Astrocyte of the cerebellum (primary cell): Measurements from ENCODE around the gene CAMK4.

Experiments
- DNase-seq: peaks from one replicate; pipeline ENCODE4 v3.0.0-alpha.2; 2011; ENCODE audit warnings: low read depth
- H3K4me3 ChIP-seq: 2 replicates; pipeline ENCODE4 v1.5.1; 2011; ENCODE audit warnings: mild to moderate bottlenecking, low read depth, low read length, moderate library complexity
- CTCF ChIP-seq: IDR thresholded peaks from 2 replicates; pipeline ENCODE4 v1.5.1; 2012; ENCODE audit warnings: low read length, low read depth, moderate library complexity, mild to moderate bottlenecking; ENCODE audit errors: missing control alignments
- in situ Hi-C: cut with HindIII; loops from 2 replicates; pipeline ENCODE4 v1.10.0; 2017; ENCODE audit warnings: low sequenced_read_pairs

The CAMK4 gene

GRCh38 chr5:111309384-111309783 is 85.2 kb downstream of the CAMK4 start:
- no peak for DNase-seq
- no peak for TF ChIP-seq CTCF
- in situ Hi-C loops: no loop called here
- H3K4me3 ChIP-seq: no peak overlapping the region

GRCh38 chr5:111310711-111311620 is 86.8 kb downstream of the CAMK4 start:
- no peak for TF ChIP-seq CTCF
- no peak for DNase-seq
- in situ Hi-C loops: no loop called here
- no peak overlapping the region for H3K4me3 ChIP-seq

- in situ Hi-C loops: no loop called here
- no peak for TF ChIP-seq CTCF
Observed at GRCh38 chr5:111311666-111312065, 87.5 kb downstream of the CAMK4 start.

GRCh38 chr5:111313017-111313724 is 89.0 kb downstream of the CAMK4 start:
- no peak for TF ChIP-seq CTCF
- in situ Hi-C loops: no loop called here
- no peak overlapping the region for H3K4me3 ChIP-seq
- DNase-seq: no peak

More at GRCh38 chr5:111311666-111312065, 87.5 kb downstream of the CAMK4 start:
- no peak for DNase-seq
- no peak overlapping the region for H3K4me3 ChIP-seq

GRCh38 chr5:111320953-111321352 is 96.8 kb downstream of the CAMK4 start:
- in situ Hi-C loops: no loop called here
- TF ChIP-seq CTCF: no peak
- DNase-seq: no peak
- H3K4me3 ChIP-seq: no peak overlapping the region

GRCh38 chr5:111321376-111321775 is 97.2 kb downstream of the CAMK4 start:
- TF ChIP-seq CTCF: no peak
- H3K4me3 ChIP-seq: no peak overlapping the region
- DNase-seq: no peak
- in situ Hi-C loops: no loop called here
